ENCODE results near the gene NHERF2.
"Not testable (repeated sequence)": the region's sequence is repeated elsewhere in the genome, so short reads cannot be mapped to it uniquely, and the experiment has no call there.

The NHERF2 gene

GRCh38 chr16:2028620-2029220, 2.0 kb downstream of the NHERF2 start:
- no peak for DNase-seq

- no peak for DNase-seq
Measured at GRCh38 chr16:2029350-2029749, 2.6 kb downstream of the NHERF2 start.

GRCh38 chr16:2030036-2030435, 3.3 kb downstream of the NHERF2 start:
- DNase-seq: no peak

GRCh38 chr16:2031081-2031577, 4.4 kb downstream of the NHERF2 start:
- no peak for DNase-seq

DNA sequence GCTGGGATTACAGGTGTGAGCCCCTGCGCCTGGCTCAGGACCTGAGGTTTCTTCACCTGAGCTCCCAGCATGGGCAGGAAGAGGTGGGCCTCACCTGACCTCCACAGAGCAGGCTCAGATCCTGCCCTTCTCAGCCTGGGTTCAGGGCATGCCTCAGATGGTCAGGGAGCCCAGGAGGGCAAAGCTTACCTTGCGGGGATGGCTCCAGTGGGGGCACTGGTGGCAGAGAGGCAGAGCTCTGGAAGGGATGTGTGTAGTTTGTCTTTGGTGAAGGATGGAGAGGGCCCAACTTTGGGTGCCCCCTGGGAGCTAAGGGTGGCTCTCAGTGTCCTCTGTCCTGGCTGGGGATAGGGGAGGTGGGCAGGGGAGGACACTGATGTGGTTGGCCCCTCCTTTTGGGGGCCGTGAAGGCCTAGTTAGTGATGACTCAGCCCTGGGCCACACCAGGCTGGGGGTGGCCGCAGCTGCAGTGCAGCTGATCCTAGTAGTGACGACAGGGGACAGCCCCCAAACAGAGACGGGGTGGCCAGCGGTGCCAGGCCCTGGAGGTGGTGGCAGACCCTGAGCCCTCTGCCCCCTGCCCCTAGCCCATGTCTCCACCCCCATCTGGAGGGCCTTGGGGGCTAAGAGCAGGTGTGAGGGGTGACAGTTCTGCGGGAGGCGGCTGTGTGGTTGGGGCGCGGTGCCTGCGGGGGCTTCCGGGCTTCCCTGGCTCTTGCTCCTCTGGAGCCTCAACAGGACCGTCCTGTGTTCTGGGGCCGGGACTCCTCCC, 5.8 kb downstream of the NHERF2 start:
- DNase-seq: no peak

- no peak for DNase-seq
Measured at GRCh38 chr16:2033057-2033908, 6.6 kb downstream of the NHERF2 start.

- not testable (repeated sequence) for DNase-seq
Measured at GRCh38 chr16:2033909-2034695, 7.4 kb downstream of the NHERF2 start.

DNA sequence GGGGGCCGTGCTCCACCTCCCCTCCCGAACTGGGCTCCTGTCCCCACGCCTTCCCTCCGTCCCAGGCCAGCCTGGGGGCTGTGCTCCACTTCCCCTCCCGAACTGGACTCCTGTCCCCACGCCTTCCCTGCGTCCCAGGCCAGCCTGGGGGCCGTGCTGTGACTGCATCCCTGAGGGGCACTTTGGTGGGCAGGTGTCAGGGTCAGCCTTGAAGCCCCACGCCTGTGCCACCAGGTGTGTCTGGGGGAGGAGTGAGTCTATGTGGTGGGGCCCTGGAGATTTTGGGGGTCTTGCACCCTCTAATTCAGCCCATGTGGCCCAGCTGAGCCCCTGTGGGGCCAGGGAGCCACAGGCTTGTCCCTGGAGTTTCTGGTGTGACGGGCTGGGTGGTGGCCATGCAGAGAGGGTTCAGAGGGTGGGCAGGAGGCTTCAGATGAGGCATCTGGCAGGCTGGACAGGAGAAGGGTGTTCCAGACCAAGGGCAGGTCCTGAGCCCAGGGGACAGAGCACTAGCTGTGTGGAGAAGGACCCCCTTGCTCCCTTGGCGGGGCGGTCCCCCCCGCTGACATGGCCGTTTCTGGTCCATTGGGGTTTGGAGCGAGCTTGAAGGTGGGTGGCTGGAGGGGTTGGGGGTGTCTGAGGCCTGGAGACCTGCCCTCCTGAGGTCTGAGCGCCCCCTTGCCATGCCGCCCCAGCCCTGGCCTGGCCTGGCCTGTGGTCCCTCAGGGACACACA, 8.2 kb downstream of the NHERF2 start:
- DNase-seq: no peak

GRCh38 chr16:2035431-2036199, 8.9 kb downstream of the NHERF2 start:
- DNase-seq: no peak

GRCh38 chr16:2036200-2036966, 9.7 kb downstream of the NHERF2 start:
- DNase-seq: no peak

- DNase-seq: no peak
Measured at GRCh38 chr16:2037115-2037514, 10.4 kb downstream of the NHERF2 start.

GRCh38 chr16:2037647-2038381, 11.1 kb downstream of the NHERF2 start:
- DNase-seq: no peak

GRCh38 chr16:2038382-2039231, 11.9 kb downstream of the NHERF2 start:
- DNase-seq: no peak

- no peak for DNase-seq
Measured at GRCh38 chr16:2039274-2040031, 12.8 kb downstream of the NHERF2 start.

- no peak for DNase-seq
Measured at GRCh38 chr16:2040041-2040786, 13.5 kb downstream of the NHERF2 start.

DNA sequence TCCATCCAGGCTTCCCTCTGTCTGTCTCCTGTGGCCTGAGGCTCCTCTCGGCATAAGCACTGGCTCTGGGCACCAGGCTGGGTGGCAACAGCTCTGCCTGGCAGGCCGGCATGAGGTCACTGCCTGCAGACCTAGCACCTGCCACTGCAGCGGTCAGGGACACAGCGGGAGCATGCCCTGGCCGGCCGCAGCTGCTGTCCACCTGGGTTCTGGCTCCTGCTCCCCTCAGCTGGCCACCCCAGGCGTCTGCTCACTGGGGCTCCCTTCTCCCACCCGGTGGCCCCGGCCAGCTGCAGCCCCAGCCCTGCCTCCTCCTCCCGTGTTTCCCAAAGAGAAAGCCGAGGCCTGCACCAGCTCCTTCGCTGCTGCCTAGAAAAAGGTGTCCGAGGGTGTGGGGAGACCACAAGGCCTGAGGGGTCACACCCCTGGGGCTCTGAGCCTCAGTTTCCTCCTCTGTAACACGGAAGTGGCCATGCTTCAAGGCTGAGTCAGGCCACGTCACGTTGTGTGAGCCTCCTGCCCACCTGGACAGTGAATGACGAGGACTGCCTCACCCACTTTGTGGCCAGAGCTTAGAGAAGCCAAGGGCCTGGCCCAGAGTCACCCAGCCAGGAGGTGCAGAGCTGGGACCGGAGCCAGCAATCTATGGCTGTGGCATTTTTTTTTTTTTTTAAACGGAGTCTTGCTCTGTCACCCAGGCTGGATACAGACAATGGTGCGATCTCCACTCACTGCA, 14.3 kb downstream of the NHERF2 start:
- no peak for DNase-seq
